Fibroblast of lung (primary cell): ENCODE results near the gene LDAH.

ENCODE experiments used
- CTCF ChIP-seq, 2 donors: IDR thresholded peaks in 1 of 2; conservative IDR thresholded peaks in 1 of 2; 1 replicate in 1 of 2; 2 replicates in 1 of 2; pipeline ENCODE4 v1.5.1; 2011 to 2012; ENCODE audit warnings: low read length in 2 of 2, control low read depth in 1 of 2, inconsistent platforms in 1 of 2, low read depth in 1 of 2, mild to moderate bottlenecking in 1 of 2
- EZH2 ChIP-seq: IDR thresholded peaks from 2 replicates; pipeline ENCODE4 v1.5.1; 2012; ENCODE audit warnings: low read length, control low read depth, mild to moderate bottlenecking; ENCODE audit errors: missing control alignments

DNA sequence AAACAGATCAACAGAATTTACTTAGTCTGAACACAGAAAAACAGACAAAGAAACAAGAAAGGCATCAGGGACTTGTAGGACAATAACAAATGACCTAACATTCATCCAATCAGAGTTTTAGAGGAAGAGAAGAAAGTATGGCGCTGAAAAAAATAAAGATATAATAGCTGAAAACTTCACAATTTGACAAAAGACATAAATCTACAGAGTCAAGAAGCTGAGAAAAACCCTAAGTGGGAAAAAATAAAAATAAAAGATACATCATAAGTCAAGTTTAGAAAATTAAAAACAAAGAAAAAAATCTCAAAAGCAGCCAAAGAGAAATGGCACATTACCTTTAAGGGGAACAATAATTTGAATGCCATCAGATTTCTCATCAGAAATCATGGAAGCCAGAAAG is 7.7 kb downstream of the LDAH start:
- no peak for TF ChIP-seq CTCF (conservative IDR thresholded peaks at IDR 0.05 in 1 of 2, IDR thresholded peaks at IDR 0.05 in 1 of 2; ENCODE audit: low read depth in 1 of 2, low read length in 2 of 2)
- no peak for TF ChIP-seq EZH2
